Psoas muscle (tissue), 8 donors: ENCODE measurements around the gene IKBKE. TPM values are rescaled to one million over a fixed set of nuclear protein-coding genes. Genes with fewer than 3 reads are reported as not detected.

ENCODE experiments used
- ATAC-seq, 4 donors: fragments of 200-7000 bp; cut with Tn5 transposase; one replicate each; pipeline ENCODE4 v1.9.1; 2020; ENCODE audit warnings: moderate library complexity in 3 of 4, mild to moderate bottlenecking in 2 of 4
- DNase-seq, 2 donors: peaks; one replicate each; pipeline ENCODE4 v3.0.0-alpha.2; 2020
- H3K27ac ChIP-seq: fragments of 200-600 bp; one replicate; pipeline ENCODE4 v1.8.0; 2022
- H3K27me3 ChIP-seq, 3 donors: fragments of 200-600 bp in 1 of 3; one replicate each; pipeline versions ENCODE4 v1.6.1 to v1.8.0; 2013 to 2022; ENCODE audit warnings: low read length in 2 of 3, mild to moderate bottlenecking in 2 of 3, moderate library complexity in 1 of 3; ENCODE audit not compliant: insufficient read depth in 3 of 3
- H3K36me3 ChIP-seq, 2 donors: fragments of 200-600 bp in 1 of 2; one replicate each; pipeline versions ENCODE4 v1.6.1 to v1.8.0; 2013 to 2022; ENCODE audit warnings: low read depth in 1 of 2, mild to moderate bottlenecking in 1 of 2, moderate library complexity in 1 of 2; ENCODE audit not compliant: insufficient read depth in 1 of 2
- H3K4me1 ChIP-seq: fragments of 200-600 bp; one replicate; pipeline ENCODE4 v1.8.0; 2022
- H3K4me3 ChIP-seq: fragments of 200-600 bp; one replicate; pipeline ENCODE4 v1.8.0; 2022; ENCODE audit warnings: mild to moderate bottlenecking
- H3K9me3 ChIP-seq: fragments of 200-600 bp; one replicate; pipeline ENCODE4 v1.8.0; 2022
- CTCF ChIP-seq: fragments of 200-600 bp; IDR thresholded peaks from one replicate; pipeline ENCODE4 v1.8.0; 2022; ENCODE audit warnings: antibody characterized with exemption
- WGBS, 3 donors: extraction: QIAGEN DNeasy Blood & Tissue Kit; methylation state at CpG; one replicate each; pipeline versions ENCODE4 v1.1.6 to v1.1.7; 2013; 5-methylcytosine and 5-hydroxymethylcytosine counted together
- intact Hi-C, 2 donors: fragments of 100-400 bp; cut with DNase I; formaldehyde crosslinking; loops; one replicate each; pipeline versions ENCODE4 v1.11.0 to v1.14.2; 2022
- polyA plus RNA-seq, 3 donors: library from polyadenylated mRNA; stranded (reverse); fragments of 200-250 nt; gene quantifications; one replicate each; pipeline ENCODE4 v1.2.3, GENCODE V29; 2013
- total RNA-seq, 4 donors: library from RNA; stranded (reverse); fragmentation: NEBNext Ultra II Directional in 2 of 4; extraction: Animal tissue kit (Norgen Biotek cat#: 25700) in 2 of 4; gene quantifications; one replicate each; pipeline versions ENCODE4 v1.2.1 to v1.2.4, GENCODE V29; 2021 to 2023
- donor health status: healthy with polysubstance abuse.
- donor health status: DM: no; HTN: no; CAD: no; lungs with moderate emphysema.
- donor health status: Bipolar disorder and iron deficiency.
- donor health status: healthy.
- donor health status: DM: yes; HTN: yes; CAD: no.
- donor health status: DM: no; HTN: no; CAD: no.
- donor health status: DM: no; HTN: no; CAD: no.
- donor health status: DM: yes; HTN: yes; CAD: no.

The IKBKE gene
- total and polyA plus RNA-seq, 7 donors: 0.14 to 0.89 (median 0.44) TPM

GRCh38 chr1:206446688-206447421 lies 23.4 kb upstream of the IKBKE start:
- intact Hi-C loops: no loop called here
- ATAC-seq (no peak), DNase-seq (no peak)
- 83 to 89% (median 86%) methylated on average over 11 of the region's 11 CpGs for WGBS, 3 donors
- peaks cover 0 to 11% of the 10 kb centered on the region in 2 donors for H3K36me3 ChIP-seq
- no peak overlapping the region for H3K4me3 ChIP-seq
- no peak for TF ChIP-seq CTCF
- H3K27me3 ChIP-seq: no peaks in the 10 kb centered on the region
- H3K9me3 ChIP-seq: no peaks in the 10 kb centered on the region
- peaks cover 11% of the 10 kb centered on the region for H3K4me1 ChIP-seq
- no peak overlapping the region for H3K27ac ChIP-seq

- intact Hi-C loops: no loop called here
Measured at GRCh38 chr1:206447422-206447765, 22.9 kb upstream of the IKBKE start.

GRCh38 chr1:206447792-206448191 lies 22.5 kb upstream of the IKBKE start:
- ATAC-seq (no peak), DNase-seq (no peak)
- no peak overlapping the region for H3K27ac ChIP-seq
- intact Hi-C loops: no loop called here
- H3K4me1 ChIP-seq: peaks cover 11% of the 10 kb centered on the region
- WGBS, 3 donors: 86 to 96% (median 95%) methylated on average over 4 of the region's 4 CpGs
- peaks cover 0 to 12% of the 10 kb centered on the region in 2 donors for H3K36me3 ChIP-seq
- H3K4me3 ChIP-seq: no peak overlapping the region
- no peaks in the 10 kb centered on the region for H3K27me3 ChIP-seq
- TF ChIP-seq CTCF: no peak
- H3K9me3 ChIP-seq: no peaks in the 10 kb centered on the region

More at GRCh38 chr1:206447422-206447765, 22.9 kb upstream of the IKBKE start:
- Histone ChIP-seq H3K27ac (no peak overlapping the region), H3K9me3 (no peaks in the 10 kb centered on the region), H3K4me1 (peaks cover 11% of the 10 kb centered on the region), H3K36me3 (peaks cover 0 to 12% of the 10 kb centered on the region in 2 donors), H3K4me3 (no peak overlapping the region), H3K27me3 (no peaks in the 10 kb centered on the region)
- no peak for TF ChIP-seq CTCF
- 67 to 96% (median 69%) methylated on average over 3 of the region's 3 CpGs for WGBS, 3 donors
- ATAC-seq: no peak
- no peak for DNase-seq

GRCh38 chr1:206448471-206448870 lies 21.8 kb upstream of the IKBKE start:
- Histone ChIP-seq H3K9me3 (no peaks in the 10 kb centered on the region), H3K4me3 (no peak overlapping the region), H3K27ac (no peak overlapping the region), H3K36me3 (peaks cover 0 to 17% of the 10 kb centered on the region in 2 donors), H3K4me1 (peaks cover 11% of the 10 kb centered on the region), H3K27me3 (no peaks in the 10 kb centered on the region)
- no peak for TF ChIP-seq CTCF
- ATAC-seq (no peak), DNase-seq (no peak)
- intact Hi-C loops: no loop called here
- WGBS, 3 donors: 85 to 94% (median 91%) methylated on average over 4 of the region's 4 CpGs

- H3K4me1 ChIP-seq: peaks cover 9% of the 10 kb centered on the region
- intact Hi-C loops: no loop called here
- peaks cover 0 to 17% of the 10 kb centered on the region in 2 donors for H3K36me3 ChIP-seq
- 84 to 93% (median 90%) methylated on average over 1 of the region's 1 CpG for WGBS, 3 donors
- no peak for DNase-seq
- no peak for TF ChIP-seq CTCF
- H3K9me3 ChIP-seq: no peaks in the 10 kb centered on the region
- ATAC-seq: no peak
- H3K4me3 ChIP-seq: no peak overlapping the region
- H3K27ac ChIP-seq: no peak overlapping the region
- H3K27me3 ChIP-seq: no peaks in the 10 kb centered on the region
Measured at GRCh38 chr1:206449565-206449964, 20.7 kb upstream of the IKBKE start.
